HG03565 (cell line): ENCODE measurements around the gene ABHD12.
"Not testable (repeated sequence)": the region's sequence is repeated elsewhere in the genome, so short reads cannot be mapped to it uniquely, and the experiment has no call there.

ENCODE experiments used
- ATAC-seq: cut with Tn5 transposase; IDR thresholded peaks from one replicate; pipeline ENCODE4 v1.9.1; 2021; ENCODE audit warnings: mild to moderate bottlenecking, moderate library complexity; ENCODE audit not compliant: unreplicated experiment

Gene ABHD12

GRCh38 chr20:25324412-25324811 is 66.2 kb downstream of the ABHD12 start:
- ATAC-seq, result no peak

GRCh38 chr20:25323496-25324246 is 67.0 kb downstream of the ABHD12 start:
- no peak for ATAC-seq

DNA sequence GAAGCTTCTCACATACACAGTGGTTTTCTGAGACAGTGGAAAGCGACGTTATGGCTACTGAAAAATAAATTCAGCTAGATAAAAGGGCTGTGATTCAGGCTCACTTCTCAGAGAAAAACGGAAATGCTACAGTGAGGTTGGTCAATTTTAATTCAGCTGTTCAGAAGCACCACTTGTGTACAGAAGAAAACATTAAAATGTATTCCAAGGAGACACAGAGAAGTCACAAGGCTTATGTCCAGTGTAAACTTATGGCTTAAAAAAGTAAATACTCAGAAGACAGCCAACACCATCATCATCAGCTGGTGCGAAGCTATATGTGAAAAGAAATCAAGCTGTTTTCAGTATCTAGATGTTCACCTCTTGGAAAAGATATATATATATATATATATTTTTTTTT is 68.6 kb downstream of the ABHD12 start:
- ATAC-seq, result no peak

DNA sequence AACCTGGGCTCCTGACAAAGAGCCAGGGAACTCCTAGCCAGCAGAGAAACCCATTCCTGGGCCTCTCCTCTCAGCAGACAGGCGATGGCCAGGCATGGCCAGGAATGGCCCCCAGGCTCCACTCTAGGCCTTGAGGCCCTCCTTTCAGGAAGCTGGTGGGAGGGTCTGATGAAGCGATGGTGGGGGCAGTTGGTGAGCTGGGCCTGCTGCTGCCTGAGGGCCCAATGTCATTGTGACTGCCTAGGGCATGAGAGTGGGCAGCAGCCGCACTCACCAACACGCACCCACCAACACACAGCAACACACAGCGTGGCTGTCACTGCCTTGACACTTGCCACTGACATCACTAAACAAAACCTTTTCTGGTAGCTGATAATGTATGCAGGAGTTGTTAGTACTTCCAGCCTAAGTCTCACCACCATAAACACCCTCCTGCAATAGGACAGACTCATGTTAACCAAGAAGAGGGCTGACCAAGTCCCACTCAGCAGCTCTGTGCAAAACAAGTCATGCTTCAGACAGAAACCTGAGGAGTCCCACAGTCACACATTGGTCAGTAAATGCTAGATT is 69.3 kb downstream of the ABHD12 start:
- no peak for ATAC-seq

GRCh38 chr20:25320035-25320800 is 70.4 kb downstream of the ABHD12 start:
- no peak for ATAC-seq

DNA sequence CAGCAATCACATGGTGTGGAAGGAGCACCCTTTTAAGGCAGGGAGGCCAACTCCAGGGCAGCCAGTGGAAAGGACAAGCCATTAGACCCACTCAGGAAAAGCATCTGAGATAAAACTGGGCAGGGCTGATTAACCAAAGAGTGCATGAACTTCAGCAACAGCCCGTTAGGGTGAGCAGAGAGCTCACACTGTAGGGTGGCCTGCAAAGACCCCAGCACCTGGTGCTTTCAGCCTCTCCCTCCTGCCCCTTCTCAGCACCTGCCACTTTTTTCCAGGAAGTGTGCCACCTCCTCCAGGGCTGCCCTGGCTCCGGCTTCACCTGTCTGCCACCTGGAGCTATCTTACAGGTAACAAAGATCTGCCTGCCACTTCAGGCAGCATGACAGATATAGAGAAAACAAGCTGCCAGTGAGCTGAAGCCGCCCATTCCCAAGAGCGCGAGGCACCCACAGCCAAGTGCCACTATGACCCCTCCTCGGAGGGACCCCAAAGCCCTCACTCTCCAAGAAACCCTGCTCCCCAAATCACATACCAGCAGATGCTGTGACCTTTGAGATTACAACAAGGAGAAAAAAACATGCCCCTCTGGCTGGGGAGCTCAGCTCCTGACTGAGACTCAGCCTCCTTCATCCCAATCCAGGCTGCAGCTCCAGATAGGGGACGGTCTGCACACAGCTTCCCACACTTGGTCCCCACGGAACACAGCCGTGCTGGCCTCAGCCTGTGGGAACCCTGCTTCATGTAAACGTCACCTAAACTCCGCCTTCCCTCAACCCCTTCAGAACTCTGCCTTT is 71.2 kb downstream of the ABHD12 start:
- ATAC-seq, result no peak

DNA sequence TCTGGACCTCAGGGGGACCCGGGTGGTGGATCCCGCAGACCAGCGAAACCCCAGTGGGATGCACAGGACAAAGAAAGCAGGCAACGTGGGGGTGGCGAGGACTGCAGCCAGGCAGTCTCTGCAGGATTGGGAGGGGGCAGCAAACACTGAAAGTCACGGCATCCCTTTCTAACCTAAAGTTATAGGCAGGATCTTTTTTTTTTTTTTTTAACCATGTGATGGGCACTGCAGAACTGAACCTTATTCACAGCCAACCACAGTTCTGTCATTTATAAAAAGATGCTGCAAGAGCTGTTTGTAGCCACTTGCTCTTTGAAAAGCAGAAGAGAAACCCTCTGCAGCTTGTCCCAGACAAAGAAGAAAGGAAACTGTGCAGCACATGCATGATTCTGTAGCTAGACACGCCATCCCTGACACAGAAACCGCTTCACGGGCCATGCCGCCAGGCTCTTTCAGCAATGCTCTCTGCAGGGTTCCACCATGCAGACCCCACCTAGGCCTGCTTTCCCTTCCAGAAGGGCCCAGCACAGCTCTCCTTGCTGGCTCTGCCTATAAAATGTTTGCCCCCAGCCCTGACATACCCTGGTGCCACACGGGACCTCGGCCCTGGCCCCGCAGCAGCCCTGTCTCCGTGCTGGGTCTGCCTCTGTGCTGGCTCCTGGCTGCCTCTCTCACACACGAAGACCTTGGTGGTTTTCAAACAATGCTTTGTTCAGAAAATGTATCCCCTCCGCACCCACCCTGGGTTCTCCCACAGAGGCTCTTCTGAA is 72.0 kb downstream of the ABHD12 start:
- ATAC-seq, result peak; percentile 91

- no peak for ATAC-seq
These were observed 73.1 kb downstream of the ABHD12 start for GRCh38 chr20:25317351-25318075.

GRCh38 chr20:25316506-25317190 is 74.0 kb downstream of the ABHD12 start:
- no peak for ATAC-seq

DNA sequence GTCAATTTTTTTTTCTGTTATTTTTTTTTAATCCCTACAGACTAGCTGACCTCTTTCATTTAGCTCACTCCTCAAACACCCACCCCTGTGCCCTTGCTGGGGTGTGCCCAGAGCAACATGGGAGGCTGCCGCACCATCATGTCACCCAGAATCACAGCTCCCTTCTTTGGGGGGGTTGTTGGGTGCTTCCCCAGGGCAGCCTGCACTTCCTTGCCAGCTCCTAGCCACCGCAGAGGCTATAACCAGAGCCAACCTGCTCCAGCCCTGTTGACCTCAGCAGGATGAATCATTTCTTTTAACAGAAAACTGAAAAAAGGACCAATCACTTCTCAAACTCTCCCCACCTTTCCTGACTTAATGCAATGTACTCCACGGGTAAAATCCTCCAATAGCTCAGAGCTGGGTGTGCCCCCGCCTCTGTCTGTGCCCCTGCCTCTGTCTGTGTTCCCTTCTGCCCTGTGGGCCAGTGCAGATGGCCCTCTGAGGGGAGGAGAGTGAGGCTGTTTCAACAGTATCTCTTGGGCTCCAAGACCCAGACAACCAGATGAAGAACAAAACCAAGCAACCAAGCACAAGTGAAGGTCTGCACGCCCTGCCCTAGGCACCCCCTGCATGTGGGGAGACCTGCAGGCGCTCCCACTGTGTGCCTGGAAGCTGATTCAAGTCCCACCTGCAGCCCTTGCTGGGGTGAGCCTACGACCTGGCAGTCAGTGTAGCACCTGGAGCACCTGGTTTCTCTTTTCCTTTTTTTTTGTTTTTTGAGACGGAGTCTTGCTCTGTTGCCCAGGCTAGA is 75.0 kb downstream of the ABHD12 start:
- no peak for ATAC-seq

- no peak for ATAC-seq
These were observed 75.9 kb downstream of the ABHD12 start for GRCh38 chr20:25314497-25315417.

GRCh38 chr20:25313593-25313992 is 77.0 kb downstream of the ABHD12 start:
- ATAC-seq, result no peak

DNA sequence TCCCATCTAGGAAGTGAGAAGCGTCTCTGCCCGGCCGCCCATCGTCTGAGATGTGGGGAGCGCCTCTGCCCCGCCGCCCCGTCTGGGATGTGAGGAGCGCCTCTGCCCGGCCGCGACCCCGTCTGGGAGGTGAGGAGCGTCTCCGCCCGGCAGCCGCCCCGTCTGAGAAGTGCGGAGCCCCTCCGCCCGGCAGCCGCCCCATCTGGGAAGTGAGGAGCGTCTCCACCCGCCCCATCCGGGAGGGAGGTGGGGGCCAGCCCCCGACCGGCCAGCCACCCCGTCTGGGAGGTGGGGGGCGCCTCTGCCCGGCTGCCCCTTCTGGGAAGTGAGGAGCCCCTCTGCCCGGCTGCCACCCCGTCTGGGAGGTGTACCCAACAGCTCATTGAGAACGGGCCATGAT is 77.9 kb downstream of the ABHD12 start:
- not testable (repeated sequence) for ATAC-seq

GRCh38 chr20:25310921-25311728 is 79.5 kb downstream of the ABHD12 start:
- ATAC-seq, result no peak

DNA sequence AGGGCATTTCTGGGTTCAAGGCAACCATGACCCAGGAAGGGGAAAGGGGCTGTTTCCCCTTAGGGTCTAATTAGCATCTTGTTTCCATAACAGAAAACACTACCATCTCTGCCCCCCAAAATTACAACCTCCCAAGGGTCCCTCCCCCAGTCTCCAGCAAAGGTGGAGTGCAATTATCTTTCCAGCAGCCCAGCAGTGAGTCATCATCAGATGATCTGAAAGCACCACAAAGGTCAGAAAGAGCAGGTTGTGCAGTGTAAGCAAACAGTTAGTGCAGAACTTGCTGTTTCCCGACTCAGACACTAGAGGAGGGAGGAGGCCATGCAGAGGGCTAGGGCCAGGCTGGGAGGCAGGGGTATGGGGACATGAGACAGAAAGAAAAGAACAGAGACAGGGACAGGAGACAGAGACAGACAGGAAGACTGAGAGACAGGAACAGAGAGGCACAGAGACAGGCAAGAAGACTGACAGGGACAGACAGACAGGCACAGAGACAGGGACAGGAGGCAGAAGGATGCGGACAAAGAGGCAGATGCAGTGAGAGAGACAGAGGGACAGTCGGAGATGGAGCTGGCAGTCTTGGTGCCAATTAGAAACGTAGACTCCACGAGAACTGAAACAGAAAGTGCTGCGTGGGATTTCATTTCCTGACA is 80.2 kb downstream of the ABHD12 start:
- peak; percentile 95 for ATAC-seq
